ENCODE data around the gene OR13C8. TPM values are rescaled to one million over a fixed set of nuclear protein-coding genes. Genes with fewer than 3 reads are reported as not detected.

Gene OR13C8
- total RNA-seq, 1 donor from 2014 or later: not detected

GRCh38 chr9:104618104-104618503 is 49.1 kb downstream of the OR13C8 start, which contains the start of gene OR13C9:
Gene OR13C9 (minus strand): TSS chr9:104618204. CDS start chr9:104618204, 0 bp downstream.
- TF ChIP-seq, protein P1, sequence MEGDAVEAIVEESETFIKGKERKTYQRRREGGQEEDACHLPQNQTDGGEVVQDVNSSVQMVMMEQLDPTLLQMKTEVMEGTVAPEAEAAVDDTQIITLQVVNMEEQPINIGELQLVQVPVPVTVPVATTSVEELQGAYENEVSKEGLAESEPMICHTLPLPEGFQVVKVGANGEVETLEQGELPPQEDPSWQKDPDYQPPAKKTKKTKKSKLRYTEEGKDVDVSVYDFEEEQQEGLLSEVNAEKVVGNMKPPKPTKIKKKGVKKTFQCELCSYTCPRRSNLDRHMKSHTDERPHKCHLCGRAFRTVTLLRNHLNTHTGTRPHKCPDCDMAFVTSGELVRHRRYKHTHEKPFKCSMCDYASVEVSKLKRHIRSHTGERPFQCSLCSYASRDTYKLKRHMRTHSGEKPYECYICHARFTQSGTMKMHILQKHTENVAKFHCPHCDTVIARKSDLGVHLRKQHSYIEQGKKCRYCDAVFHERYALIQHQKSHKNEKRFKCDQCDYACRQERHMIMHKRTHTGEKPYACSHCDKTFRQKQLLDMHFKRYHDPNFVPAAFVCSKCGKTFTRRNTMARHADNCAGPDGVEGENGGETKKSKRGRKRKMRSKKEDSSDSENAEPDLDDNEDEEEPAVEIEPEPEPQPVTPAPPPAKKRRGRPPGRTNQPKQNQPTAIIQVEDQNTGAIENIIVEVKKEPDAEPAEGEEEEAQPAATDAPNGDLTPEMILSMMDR (IDR thresholded peaks at IDR 0.05): no peak
- no peaks in the 10 kb centered on the region for H3K9me3 ChIP-seq
- intact Hi-C loops (cut with DNase I): no loop called here
- no peaks in the 10 kb centered on the region for H3K36me3 ChIP-seq
- no peak within 1 kb of the TSS for H3K27ac ChIP-seq
- no peak within 1 kb of the TSS for H3K4me3 ChIP-seq
- no peaks in the 10 kb centered on the region for H3K4me1 ChIP-seq
- no peak for DNase-seq (ENCODE audit: low spot score in 2 of 2)
- no peaks in the 10 kb centered on the region for H3K27me3 ChIP-seq

Other genes starting within 250 kb of the OR13C8 start
- not detected for gene OR13F1, start 64.9 kb upstream of the OR13C8 start, total RNA-seq
- gene OR13C4, start 42.0 kb upstream of the OR13C8 start, total RNA-seq: not detected
- gene OR13C3, start 32.3 kb upstream of the OR13C8 start, total RNA-seq: not detected
- gene OR13C5, start 30.2 kb downstream of the OR13C8 start, total RNA-seq: not detected
- not detected for gene OR13C2, start 36.5 kb downstream of the OR13C8 start, total RNA-seq
- gene OR13C9, start 49.0 kb downstream of the OR13C8 start, total RNA-seq: not detected
- not detected for gene OR13D1, start 125.3 kb downstream of the OR13C8 start, total RNA-seq
- 9.7 TPM for gene NIPSNAP3A, start 178.5 kb downstream of the OR13C8 start, total RNA-seq
- 14.6 TPM for gene NIPSNAP3B, start 195.0 kb downstream of the OR13C8 start, total RNA-seq

All from ascending aorta (tissue), 2 donors.